ENCODE measurements around the gene TM9SF2. TPM values are rescaled to one million over a fixed set of nuclear protein-coding genes. Genes with fewer than 3 reads are reported as not detected.

TM9SF2 gene
- total RNA-seq, 1 experiment from 2014 or later: 67.9 TPM

- Histone ChIP-seq H3K9me3 (ENCODE audit: control insufficient read depth, insufficient read depth, low read depth, low read length) (no peaks in the 10 kb centered on the region), H3K27ac (ENCODE audit: low read length) (peak overlapping the region; percentile 57), H3K27me3 (ENCODE audit: control insufficient read depth, insufficient read depth, low read length) (no peaks in the 10 kb centered on the region), H3K36me3 (ENCODE audit: control insufficient read depth, insufficient read depth, low read length) (peaks cover 2% of the 10 kb centered on the region; the same call in 1 of the 2 replicates), H3K4me3 (ENCODE audit: low read depth in 2 of 2, low read length in 2 of 2) (peak overlapping the region; percentile 68 to 75), H3K4me1 (ENCODE audit: control insufficient read depth, insufficient read depth, low read length) (peaks cover 12% of the 10 kb centered on the region)
- ATAC-seq (peak; percentile 79), DNase-seq (ENCODE audit: low read depth, low spot score) (no peak)
- intact Hi-C loops (cut with micrococcal nuclease; ENCODE audit: unreplicated experiment): no loop called here
- POLR2A ChIA-PET: interaction anchor here (0.5 kb wide), 1 partner anchor 28 kb away, joined by 8 read pairs; no protein-coding TSS in a partner anchor
- no TSS peak for BruUV-seq (replicated peaks)
- in situ Hi-C loops (cut with HindIII; ENCODE audit: low pct_unique_long_range_greater_than_20kb, low sequenced_read_pairs): no loop called here
- TF ChIP-seq REST (IDR thresholded peaks at IDR 0.05; ENCODE audit: insufficient read depth in 1 of 2, low read depth in 2 of 2, low read length in 1 of 2) (no peak), CTCF (IDR thresholded peaks at IDR 0.05) (no peak), TCF7L2 (IDR thresholded peaks at IDR 0.05; ENCODE audit: low read depth, low read length) (no peak), SIN3A (IDR thresholded peaks at IDR 0.05; ENCODE audit: borderline replicate concordance, insufficient read depth, low read depth, low read length) (no peak), POLR2AphosphoS5 (IDR thresholded peaks at IDR 0.05; ENCODE audit: low read depth, low read length) (no peak)
- CTCF ChIA-PET: no interaction called here
Measured at GRCh38 chr13:99605420-99606323, 104.4 kb downstream of the TM9SF2 start.

- no TSS peak for BruUV-seq (replicated peaks)
- in situ Hi-C loops (cut with HindIII; ENCODE audit: low pct_unique_long_range_greater_than_20kb, low sequenced_read_pairs) (no loop called here), intact Hi-C loops (cut with micrococcal nuclease; ENCODE audit: unreplicated experiment) (no loop called here)
- H3K36me3 ChIP-seq (ENCODE audit: control insufficient read depth, insufficient read depth, low read length): peaks cover 2% of the 10 kb centered on the region; the same call in 1 of the 2 replicates
- CTCF ChIA-PET: interaction anchor here (0.7 kb wide), 2 partner anchors 358 to 970 kb away, joined by 3 read pairs; no protein-coding TSS in a partner anchor
- H3K9me3 ChIP-seq (ENCODE audit: control insufficient read depth, insufficient read depth, low read depth, low read length): no peaks in the 10 kb centered on the region
- TF ChIP-seq TCF7L2 (IDR thresholded peaks at IDR 0.05; ENCODE audit: low read depth, low read length) (no peak), POLR2AphosphoS5 (IDR thresholded peaks at IDR 0.05; ENCODE audit: low read depth, low read length) (peak; percentile 42; the same call in 1 of the 2 replicates)
- H3K27me3 ChIP-seq (ENCODE audit: control insufficient read depth, insufficient read depth, low read length): no peaks in the 10 kb centered on the region
- ATAC-seq: peak; percentile 95
- peaks cover 14% of the 10 kb centered on the region for H3K4me1 ChIP-seq (ENCODE audit: control insufficient read depth, insufficient read depth, low read length)
- peak within 1 kb of the TSS; percentile 68 to 79 for H3K4me3 ChIP-seq (ENCODE audit: low read depth in 2 of 2, low read length in 2 of 2)
- no peak for DNase-seq (ENCODE audit: low read depth, low spot score)
- POLR2A ChIA-PET: interaction anchor here (0.9 kb wide), 1 partner anchor 9 kb away, joined by 3 read pairs; no protein-coding TSS in a partner anchor
- H3K27ac ChIP-seq (ENCODE audit: low read length): peak within 1 kb of the TSS; percentile 84
Measured at GRCh38 chr13:99606324-99607066, 105.2 kb downstream of the TM9SF2 start, which contains the start of gene CLYBL. Gene CLYBL (plus strand): TSS chr13:99606690.

Measured in Panc1 (cell line).